Myocyte (in vitro differentiated cells): ENCODE data around the gene AUTS2. TPM values are rescaled to one million over a fixed set of nuclear protein-coding genes. Genes with fewer than 3 reads are reported as not detected.

ENCODE experiments used
- DNase-seq: peaks from one replicate; pipeline ENCODE4 v3.0.0-alpha.2; 2012; ENCODE audit warnings: low read depth
- total RNA-seq: library from RNA; depleted of rRNA; stranded (reverse); fragments of >200 nt; gene quantifications from 2 replicates; pipeline ENCODE4 v1.2.3, GENCODE V29; 2014

The AUTS2 gene
- total RNA-seq, 1 donor from 2014 or later: 4.4 TPM

DNA sequence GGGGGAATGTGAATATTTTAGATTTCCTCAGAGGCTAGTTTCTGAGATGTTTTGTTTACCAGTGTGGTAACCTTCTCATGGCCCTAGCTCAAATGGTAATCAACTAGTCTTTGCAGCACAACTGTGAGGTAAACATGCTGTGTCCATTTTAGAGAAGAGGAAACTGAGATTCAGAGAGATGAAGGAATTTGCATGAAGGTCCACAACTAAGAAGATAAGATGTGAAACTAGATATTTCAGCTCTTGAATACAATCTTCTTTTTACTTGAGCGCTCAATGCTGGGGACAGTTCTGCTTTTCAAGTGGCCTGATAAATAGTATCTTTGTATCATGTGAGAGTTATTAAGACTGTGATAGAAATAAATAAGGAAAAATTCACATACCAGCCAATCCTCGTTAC, 245.4 kb downstream of the AUTS2 start:
- no peak for DNase-seq

DNA sequence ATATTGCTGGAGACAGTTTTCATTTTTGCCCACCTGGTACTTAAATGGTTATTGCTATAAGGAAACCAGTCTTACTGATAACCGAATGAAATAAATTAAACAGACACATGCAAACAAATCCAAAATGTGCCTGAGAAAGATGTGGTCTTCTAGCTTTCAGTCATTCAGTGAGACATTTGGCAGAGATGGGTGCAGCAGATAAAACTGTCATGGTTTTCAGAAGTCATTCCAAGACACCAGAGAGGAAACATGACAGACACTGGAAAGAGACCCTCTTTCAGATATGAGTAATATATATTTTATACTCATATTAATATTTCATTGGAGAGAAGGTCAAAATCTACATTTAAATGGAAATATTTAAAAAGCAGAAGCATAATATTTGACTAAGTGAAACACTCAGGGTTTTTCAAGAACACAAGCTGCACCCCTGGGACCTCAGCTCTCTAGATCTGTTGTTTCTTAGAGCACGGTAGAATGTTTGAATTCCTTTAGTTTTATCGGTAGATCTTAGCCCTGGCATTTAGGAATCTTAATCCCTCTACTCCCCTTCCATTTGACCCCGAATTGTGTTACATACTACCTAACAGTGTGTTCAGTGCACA, 246.1 kb downstream of the AUTS2 start:
- no peak for DNase-seq

DNA sequence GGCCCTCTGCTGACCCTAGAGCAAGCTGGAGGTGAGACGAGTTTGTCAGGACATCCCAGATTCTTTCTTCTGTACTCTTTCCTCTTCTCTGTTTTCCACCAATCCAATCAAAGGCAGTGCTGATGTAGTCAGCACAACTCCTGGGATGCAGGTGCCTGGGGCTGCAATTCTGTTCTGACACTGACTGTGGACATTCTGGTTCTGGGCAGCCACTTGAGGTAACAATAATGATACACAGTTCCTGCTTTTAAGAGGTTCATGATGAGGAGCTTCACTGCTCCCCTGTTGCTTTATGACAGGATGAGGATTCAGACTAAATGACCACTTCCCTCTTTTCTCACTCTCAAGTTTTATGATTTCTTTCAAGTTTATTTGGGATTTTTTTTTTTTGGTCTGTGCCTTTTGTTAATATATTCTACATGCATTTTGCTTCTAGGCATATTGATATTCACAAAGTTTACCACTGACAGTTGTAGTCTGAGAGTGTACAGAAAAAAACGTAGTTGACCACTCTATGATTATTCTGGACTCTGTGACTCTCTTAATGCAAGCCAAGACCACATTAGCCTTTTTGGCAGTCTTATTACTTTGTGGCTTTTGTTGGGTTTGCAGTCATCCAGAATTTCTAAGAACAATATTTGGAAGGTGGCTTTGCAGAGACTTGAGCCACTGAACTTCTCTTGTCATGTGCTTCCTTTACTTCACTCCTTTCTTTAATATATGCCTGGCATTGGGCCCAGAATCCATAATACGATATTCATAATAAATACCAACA, 247.6 kb downstream of the AUTS2 start:
- no peak for DNase-seq

DNA sequence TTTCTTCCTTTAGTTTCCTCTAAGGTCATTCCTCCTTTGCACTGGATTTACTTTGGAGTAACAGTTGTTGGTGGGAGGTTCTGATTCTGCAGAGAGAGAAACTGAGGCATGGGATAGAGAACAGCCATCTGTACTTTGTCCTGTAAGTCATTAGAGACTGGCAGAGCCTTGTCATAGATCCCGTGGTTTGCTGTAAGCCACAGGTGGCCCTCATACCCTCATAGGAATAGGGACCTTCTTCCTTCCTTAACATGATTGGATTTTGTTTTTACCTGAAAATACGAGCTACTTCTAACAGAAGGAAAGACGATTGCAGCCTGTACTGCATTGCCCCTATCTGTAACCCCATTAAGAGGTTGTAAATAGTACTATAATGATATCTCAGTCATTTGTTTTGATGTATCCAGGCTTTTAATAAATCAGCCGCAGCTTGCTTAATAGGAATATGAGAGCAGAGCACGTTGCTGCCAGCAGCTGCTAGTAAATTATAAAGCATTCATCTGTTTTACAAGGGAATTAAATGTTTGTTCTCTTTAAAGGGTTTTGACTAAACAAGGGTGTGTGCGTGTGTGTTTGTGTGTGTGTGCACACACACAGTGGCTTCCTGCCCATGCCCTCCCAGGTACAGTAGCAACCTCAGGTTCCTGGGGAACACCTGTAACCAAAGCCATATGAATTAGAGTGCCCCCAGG, 249.8 kb downstream of the AUTS2 start:
- no peak for DNase-seq

DNA sequence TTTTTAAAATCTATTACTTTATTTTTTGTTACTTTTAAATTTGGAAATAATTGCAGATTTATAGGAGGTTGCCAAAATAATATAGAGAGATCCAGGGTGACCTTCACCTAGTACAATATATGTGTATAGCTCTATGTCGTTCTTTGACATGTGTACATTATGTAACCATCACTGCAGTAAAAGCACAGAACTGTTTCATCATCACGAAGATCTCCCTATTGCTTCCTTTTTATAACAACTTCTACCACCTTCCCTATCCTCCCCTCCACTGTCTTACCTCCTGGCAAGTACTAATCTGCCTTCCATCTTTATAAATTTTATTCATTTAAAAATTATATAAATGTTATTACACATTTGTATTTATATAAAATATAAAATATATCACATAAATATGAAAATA, 251.0 kb downstream of the AUTS2 start:
- DNase-seq: no peak

DNA sequence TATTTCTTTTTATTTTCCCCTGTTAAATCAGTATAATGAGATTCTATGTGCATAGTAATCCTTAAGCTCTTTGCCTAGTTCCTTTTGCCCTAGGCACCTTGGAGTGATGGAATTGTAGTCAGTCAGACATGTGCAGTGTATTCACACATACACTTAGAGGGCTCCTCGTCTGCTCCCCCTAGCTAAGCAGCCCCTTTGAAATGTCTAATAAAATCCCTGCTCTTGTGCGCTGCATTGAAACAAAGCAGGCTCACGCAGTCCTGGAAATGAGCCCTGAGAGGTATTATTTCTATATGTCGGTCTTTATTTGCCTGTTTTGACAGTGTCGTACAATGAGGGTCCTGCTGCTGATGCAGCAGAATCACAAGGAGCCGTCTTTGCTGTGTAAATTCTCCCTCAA, 258.7 kb downstream of the AUTS2 start:
- no peak for DNase-seq

DNA sequence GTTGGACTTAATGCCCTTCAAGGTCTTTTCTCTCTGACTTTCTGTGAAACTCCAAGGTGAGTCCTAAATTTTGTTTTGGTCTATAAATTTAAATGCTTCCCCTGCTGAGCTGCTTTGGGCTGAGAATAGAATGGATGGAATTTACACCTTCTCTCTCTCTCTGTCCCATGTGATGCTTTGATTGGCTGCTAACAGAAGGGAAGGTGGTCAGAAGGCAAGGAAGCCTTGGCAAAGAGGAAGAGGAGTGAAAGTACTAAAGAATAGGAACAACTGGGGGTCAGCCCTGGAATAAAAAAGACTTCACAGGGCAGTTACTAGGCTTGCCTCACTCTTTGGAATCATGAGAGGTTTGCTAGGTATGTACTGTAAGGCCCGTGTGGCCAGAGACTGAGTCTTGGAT, 260.2 kb downstream of the AUTS2 start:
- no peak for DNase-seq

DNA sequence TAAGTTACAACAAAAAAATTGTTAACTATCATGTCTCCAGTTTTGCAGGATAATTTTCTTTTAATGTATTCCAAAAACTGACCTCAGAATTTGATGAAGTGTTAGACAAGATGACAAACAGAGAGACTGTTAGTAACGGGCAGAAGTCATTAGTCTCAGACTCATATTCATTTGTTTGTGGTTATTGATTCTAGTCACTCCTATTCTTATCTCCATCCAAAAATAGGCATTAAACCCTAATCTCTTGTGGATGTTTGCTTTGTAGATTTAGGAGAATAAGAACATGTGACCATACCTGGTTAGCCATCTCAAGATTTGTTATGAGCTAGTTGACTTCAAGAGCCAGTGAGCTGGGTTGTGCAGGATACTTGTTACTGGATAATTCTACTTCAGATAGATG, 261.1 kb downstream of the AUTS2 start:
- no peak for DNase-seq

DNA sequence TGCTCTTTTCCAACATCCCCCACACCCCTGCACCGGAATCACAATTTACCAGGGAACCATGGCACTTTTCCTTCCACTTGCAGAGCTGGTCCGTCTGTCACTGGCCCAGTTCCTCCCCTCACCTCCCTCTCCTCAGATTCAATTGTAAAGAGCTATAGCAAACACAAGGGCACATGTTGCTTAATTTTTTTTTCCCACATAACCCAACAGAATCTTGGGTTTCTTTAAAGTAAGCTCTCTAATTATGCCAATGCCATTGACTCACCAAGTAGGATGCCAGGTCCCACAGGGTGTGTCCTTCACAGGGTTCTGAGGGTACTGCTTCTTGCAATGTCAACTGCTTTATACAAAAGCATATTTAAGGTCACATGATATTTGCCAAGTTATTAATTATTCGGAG, 262.2 kb downstream of the AUTS2 start:
- no peak for DNase-seq

DNA sequence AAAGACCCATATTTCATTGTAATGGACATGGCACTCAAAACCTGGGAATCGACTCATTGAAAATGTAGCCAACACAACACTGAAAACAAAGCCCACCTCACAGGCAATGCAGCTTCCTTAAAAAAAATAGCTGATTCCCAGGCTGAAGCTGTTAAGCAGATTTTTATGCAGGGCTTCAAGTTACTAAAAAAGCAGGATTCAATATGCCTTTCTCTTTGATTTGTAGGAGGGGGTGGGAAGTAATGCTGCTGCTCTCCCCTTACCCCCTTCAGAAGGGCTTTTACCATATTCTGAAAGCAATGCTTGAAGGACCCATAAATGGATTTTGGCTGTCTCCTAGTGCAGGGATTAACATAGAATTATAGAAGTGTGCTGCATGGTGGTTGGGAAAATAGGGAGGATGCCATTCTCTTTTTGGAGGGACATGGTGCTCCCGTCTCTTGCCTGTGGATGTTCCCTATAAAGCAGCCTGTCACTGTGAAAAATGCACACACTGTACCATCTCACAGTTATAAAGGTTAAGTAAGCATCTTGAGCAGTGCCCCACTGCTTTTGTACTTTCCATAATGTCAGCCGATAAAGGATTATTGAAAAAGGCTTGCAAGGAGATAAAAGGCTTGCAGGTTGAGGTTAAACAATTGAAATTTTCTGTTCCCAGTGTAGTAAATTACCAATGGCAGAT, 262.8 kb downstream of the AUTS2 start:
- DNase-seq: no peak

DNA sequence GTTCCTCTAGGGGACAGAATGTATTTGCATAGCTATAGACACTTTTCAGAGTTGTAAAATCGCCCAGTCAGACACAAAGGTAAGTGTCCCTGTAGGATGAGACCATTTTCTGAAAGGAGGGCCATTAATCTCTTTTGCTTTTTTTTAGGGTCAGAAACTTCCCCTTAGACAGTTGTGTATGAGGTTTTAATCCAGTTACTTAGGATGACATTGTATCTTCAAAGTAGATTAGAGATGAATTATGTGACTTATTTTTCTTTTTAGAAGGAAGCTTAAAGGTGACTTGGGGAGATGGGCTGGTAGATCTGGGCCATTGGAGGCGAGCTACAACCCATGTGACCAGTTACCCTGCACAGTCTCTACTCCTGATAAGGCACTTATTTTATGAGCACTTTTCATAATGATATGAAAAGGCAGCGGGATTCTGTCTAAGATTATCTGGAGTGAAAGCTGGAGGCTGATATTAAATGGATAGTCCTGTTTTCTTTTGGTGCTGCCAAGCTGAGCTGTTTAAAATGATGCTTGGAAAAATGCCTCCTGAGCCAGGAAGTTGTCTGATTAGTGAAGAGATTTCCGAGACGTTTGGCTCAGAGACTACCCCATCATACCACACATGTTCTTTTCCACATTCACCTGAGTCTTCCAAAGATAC, 264.3 kb downstream of the AUTS2 start:
- no peak for DNase-seq

DNA sequence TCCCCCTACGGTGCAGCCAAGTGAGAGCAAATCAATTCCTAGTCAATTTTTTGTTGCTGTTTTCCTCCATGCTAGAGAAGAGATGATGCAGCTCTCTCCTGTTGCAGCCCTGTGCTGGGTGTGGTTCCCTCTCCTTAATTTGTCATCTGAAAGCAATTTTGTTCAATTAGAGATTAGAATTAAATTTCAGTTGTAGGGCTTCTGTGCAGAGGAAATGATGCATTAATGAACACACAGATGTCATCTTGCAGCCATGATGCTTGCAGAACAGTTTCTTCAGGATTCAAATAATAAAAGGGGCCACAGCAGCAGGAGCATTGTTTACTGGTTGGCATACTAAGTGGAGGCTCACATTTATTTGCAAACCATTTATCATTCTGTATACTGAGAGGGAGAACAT, 266.0 kb downstream of the AUTS2 start:
- DNase-seq: no peak

DNA sequence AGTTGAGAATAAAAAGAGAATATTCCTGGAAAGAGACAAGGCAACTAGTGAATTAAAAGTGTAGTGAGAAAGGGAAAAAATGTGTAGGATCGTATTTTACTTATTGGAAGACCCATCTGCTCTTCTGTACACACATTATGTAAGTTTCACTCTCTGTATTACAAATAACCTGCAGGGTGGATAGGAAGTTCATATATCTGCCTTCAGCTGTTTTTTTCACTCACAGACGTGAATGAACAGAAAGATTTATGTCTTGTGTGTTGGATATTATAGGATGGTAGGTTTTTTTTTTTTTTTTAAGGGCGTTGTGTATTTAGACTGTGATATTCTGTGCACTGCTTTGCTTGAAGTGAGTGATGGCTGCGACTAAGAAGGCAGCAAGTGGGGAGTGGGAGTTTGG, 266.5 kb downstream of the AUTS2 start:
- DNase-seq: no peak

DNA sequence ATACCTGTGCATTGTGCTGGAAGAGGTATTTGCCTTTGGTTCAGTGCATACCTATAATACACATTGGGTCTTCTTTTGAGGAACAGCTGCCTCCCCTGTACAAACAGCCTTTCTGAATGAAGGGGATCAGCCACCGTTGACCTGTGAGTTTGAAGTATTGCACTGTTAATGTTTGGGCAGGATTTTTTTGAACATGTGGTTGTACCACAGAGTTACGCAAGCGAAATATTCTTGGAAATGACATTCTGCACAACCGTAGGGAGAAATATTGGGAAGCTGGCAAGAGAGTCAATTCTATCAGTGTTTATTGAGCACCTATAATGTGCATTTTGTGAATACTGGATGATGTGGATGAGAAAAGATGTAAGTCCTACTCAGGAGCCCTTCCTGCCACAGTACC, 270.6 kb downstream of the AUTS2 start:
- DNase-seq: no peak

DNA sequence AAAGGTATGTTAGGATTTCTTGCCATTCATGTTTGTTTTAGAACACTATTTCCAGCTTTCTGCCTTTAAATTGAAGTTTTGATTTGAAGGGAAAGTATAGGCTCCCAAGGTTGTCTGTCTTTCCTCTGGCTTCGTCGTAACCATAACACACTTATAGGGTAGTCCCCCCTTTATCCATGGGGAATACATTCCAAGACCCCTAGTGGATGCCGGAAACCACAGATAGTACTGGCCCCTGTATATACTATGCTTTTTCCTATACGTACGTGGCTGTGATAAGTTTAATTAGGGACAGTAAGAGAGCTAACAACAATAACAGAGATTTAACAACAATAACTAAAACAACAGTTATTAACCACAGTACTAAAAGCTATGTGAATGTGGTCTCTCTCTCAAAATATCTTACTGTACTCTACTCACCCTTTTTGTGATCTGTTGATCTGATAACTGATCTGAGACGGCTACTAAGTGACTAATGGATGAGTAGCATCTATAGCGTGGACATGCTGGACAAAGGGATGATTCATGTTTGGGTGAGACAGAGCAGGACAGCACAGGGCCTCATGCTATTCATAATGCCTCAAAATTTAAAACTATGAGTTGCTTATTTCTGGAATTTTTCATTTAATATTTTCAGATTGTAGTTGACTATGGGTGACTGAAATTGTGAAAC, 273.1 kb downstream of the AUTS2 start:
- DNase-seq: no peak

DNA sequence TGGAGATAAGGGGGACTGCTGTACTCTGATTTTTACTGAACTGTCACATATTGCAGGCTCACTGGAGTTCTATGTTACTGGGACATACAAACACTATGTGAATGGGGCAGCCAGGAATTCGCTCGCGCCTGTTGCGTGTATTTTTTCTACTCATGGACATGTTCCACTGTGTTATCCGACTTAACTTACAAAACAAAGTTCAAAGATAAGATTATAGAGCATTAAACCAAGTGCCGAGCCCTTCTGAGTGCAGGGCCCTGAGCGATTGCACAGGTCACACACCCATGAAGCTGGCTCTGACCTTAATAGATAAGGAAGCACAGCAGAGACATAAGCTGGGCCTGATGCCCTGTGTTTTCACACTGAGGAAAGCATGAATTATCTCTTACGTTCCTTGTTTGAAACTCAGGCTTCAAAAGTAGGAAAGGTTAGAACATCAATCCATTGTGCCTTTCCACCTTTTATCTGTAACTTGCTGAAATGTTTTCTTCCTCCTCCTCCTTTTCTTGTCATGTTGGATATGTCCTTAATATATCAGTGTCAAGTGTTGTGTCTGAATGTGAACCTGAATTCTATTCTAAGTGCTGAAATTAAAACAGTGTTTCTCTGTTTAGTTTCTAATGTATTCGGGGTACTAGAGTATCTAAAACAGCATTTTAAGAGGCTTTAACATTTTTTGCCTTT, 273.8 kb downstream of the AUTS2 start:
- DNase-seq: no peak

DNA sequence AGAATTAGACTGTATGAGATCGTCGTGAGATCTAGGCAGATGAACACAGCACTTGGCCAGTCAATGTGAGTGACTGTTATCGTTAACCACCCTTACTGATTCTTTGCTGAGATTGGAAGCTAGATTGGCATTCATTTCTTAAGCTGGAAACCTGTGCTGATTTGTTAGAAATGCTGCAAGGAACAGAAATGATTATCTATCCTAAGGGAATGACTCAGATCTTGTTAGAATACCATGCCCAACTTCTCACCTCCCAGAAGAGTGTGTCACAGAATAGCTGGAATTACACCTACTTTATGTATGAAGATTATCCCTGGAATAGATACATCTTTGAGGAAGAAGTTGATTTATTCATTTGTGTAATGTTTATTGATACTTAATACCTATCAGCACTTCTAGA, 275.2 kb downstream of the AUTS2 start:
- no peak for DNase-seq

DNA sequence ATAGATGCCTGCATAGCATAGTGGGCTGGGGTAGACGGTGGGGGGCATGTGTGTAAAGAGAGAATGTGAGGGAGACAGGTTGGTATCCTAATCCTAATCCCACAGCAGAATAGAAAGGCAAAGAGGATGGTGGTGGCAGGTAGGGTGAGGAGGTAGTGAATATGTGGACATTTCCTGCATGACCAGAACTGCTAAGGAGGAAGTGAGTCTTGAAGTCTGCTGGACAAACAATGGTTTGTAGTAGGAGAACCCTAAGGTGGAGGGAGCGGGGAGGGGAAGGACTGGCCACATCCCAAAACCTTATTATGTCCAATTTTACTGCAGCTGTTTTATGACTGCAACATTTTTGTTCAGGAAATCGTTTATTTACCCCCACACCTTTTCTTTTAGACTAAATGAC, 279.7 kb downstream of the AUTS2 start:
- no peak for DNase-seq

DNA sequence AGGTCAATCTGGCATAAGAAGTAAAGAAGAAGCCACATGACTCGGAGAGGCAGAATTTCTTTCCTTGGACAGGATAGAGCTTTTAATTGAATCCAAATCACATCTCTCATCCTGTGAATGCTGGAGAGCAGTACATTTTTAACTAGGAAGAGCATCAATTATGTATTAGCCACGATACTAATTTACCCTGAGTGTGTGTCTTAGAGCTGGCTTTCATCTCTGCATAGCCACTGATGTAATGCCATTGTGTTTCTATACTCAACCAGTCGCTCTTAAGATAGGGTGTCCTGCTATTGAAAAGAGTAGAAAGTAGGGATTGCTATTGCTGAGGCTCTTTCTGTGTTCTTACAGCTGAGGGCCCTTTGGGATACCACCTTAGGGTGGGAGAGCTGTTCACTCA, 280.3 kb downstream of the AUTS2 start:
- no peak for DNase-seq

DNA sequence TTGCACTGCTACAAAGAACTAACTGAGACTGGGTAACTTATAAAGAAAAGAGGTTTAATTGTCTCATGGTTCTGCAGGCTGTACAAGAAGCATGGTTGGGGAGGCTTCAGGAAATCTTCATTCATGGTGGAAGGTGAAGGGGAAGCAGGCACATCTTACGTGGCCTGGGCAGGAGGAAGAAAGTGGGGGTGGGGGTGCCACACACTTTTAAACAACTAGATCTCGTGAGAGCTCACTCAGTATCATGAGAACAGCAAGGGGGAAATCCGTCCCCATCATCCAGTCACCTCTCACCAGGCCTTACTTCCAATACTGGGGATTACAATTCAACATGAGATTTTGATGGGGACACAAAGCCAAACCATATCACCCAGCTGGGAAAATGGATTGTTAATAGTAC, 281.7 kb downstream of the AUTS2 start:
- no peak for DNase-seq
